PFSK-1 (cell line): ENCODE results near the gene ARHGAP8.

Experiments used
- FOXP2 ChIP-seq: optimal IDR thresholded peaks from 2 replicates; pipeline ENCODE3; 2011; ENCODE audit warnings: borderline replicate concordance, control low read depth, inconsistent platforms; ENCODE audit not compliant: insufficient read depth; ENCODE audit errors: extremely low read length, extremely low read depth
- POLR2AphosphoS5 ChIP-seq: IDR thresholded peaks from 2 replicates; pipeline ENCODE4 v1.6.1; 2012; ENCODE audit warnings: low read depth, mild to moderate bottlenecking, control low read depth, low read length, moderate library complexity
- REST ChIP-seq, 2 experiments: IDR thresholded peaks; 2 replicates each; pipeline versions ENCODE4 v1.6.1 to v1.8.0; 2011 to 2012; ENCODE audit warnings: low read depth in 2 of 2, low read length in 2 of 2, control low read depth in 1 of 2, inconsistent platforms in 1 of 2, mild to moderate bottlenecking in 1 of 2, moderate library complexity in 1 of 2; ENCODE audit not compliant: insufficient read depth in 1 of 2
- SIN3A ChIP-seq: IDR thresholded peaks from 2 replicates; pipeline ENCODE4 v1.6.1; 2012; ENCODE audit warnings: mild to moderate bottlenecking, low read length, moderate library complexity, borderline replicate concordance; ENCODE audit not compliant: insufficient read depth
- TAF1 ChIP-seq: IDR thresholded peaks from 2 replicates; pipeline ENCODE4 v1.6.1; 2012; ENCODE audit warnings: low read length, control low read depth, borderline replicate concordance; ENCODE audit not compliant: insufficient read depth

The ARHGAP8 gene

GRCh38 chr22:44819966-44820631, 67.7 kb downstream of the ARHGAP8 start:
- no peak for TF ChIP-seq TAF1
- no peak for TF ChIP-seq SIN3A
- TF ChIP-seq POLR2AphosphoS5, result no peak
- no peak for TF ChIP-seq FOXP2
- TF ChIP-seq REST (IDR thresholded peaks at IDR 0.05; ENCODE audit: insufficient read depth in 1 of 2, low read depth in 2 of 2, low read length in 2 of 2), result no peak

- TF ChIP-seq REST (IDR thresholded peaks at IDR 0.05; ENCODE audit: insufficient read depth in 1 of 2, low read depth in 2 of 2, low read length in 2 of 2) (no peak), FOXP2 (no peak), TAF1 (no peak), SIN3A (no peak), POLR2AphosphoS5 (no peak)
Measured at GRCh38 chr22:44821741-44822475, 69.5 kb downstream of the ARHGAP8 start.

- TF ChIP-seq REST (IDR thresholded peaks at IDR 0.05; ENCODE audit: insufficient read depth in 1 of 2, low read depth in 2 of 2, low read length in 2 of 2) (no peak), SIN3A (no peak), POLR2AphosphoS5 (no peak), FOXP2 (no peak), TAF1 (no peak)
Measured at GRCh38 chr22:44822534-44822933, 70.2 kb downstream of the ARHGAP8 start.

- no peak for TF ChIP-seq SIN3A
- no peak for TF ChIP-seq POLR2AphosphoS5
- TF ChIP-seq TAF1, result no peak
- TF ChIP-seq FOXP2, result no peak
- no peak for TF ChIP-seq REST (IDR thresholded peaks at IDR 0.05; ENCODE audit: insufficient read depth in 1 of 2, low read depth in 2 of 2, low read length in 2 of 2)
Measured at GRCh38 chr22:44823396-44823795, 71.0 kb downstream of the ARHGAP8 start.
